Panc1 (cell line): ENCODE results near the gene SLCO4A1.

Source experiments
- CTCF ChIP-seq: fragments of 450-650 bp; IDR thresholded peaks from 2 replicates; pipeline ENCODE4 v1.5.1; 2017; ENCODE audit warnings: mild to moderate bottlenecking
- POLR2AphosphoS5 ChIP-seq: IDR thresholded peaks from 2 replicates; pipeline ENCODE4 v1.6.1; 2012; ENCODE audit warnings: mild to moderate bottlenecking, low read depth, low read length, moderate library complexity

GRCh38 chr20:62703853-62704228 lies 61.5 kb downstream of the SLCO4A1 start:
- TF ChIP-seq CTCF, result no peak
- no peak for TF ChIP-seq POLR2AphosphoS5
